MM.1S (cell line): ENCODE results near the gene CD276.

Experiments used
- DNase-seq: peaks from one replicate; pipeline ENCODE4 v3.0.0-alpha.2; 2015
- H2AFZ ChIP-seq: fragments of 300-600 bp; sonication (generic); 2 replicates; pipeline ENCODE4 v1.6.0; 2016; ENCODE audit warnings: antibody characterized with exemption, low read length
- H3F3A ChIP-seq: fragments of 300-600 bp; sonication (generic); 2 replicates; pipeline ENCODE4 v1.6.1; 2016; ENCODE audit warnings: mild to moderate bottlenecking, antibody characterized with exemption, low read length, moderate library complexity, mixed read lengths; ENCODE audit not compliant: insufficient read depth
- H3K27ac ChIP-seq: fragments of 300-600 bp; sonication (generic); 2 replicates; pipeline ENCODE4 v1.5.1; 2016; ENCODE audit warnings: mild to moderate bottlenecking, low read length
- H3K27me3 ChIP-seq: fragments of 300-600 bp; sonication (generic); replicated peaks from 2 replicates; pipeline ENCODE4 v1.6.0; 2016; ENCODE audit warnings: low read length; ENCODE audit not compliant: insufficient read depth
- H3K36me3 ChIP-seq: fragments of 300-600 bp; sonication (generic); replicated peaks from 2 replicates; pipeline ENCODE4 v1.6.1; 2016; ENCODE audit warnings: mild to moderate bottlenecking, low read length, mixed read lengths; ENCODE audit not compliant: insufficient read depth
- H3K4me1 ChIP-seq: fragments of 300-600 bp; sonication (generic); 2 replicates; pipeline ENCODE4 v1.6.1; 2016; ENCODE audit warnings: low read length, mixed read lengths
- H3K4me2 ChIP-seq: fragments of 300-600 bp; sonication (generic); 2 replicates; pipeline ENCODE4 v1.6.0; 2016; ENCODE audit warnings: low read depth, low read length
- H3K4me3 ChIP-seq: fragments of 300-600 bp; sonication (generic); 2 replicates; pipeline ENCODE4 v1.5.1; 2016; ENCODE audit warnings: low read length, mixed read lengths
- H3K79me2 ChIP-seq: fragments of 300-600 bp; sonication (generic); 2 replicates; pipeline ENCODE4 v1.6.1; 2016; ENCODE audit warnings: mixed run types, low read length, mixed read lengths
- H3K9ac ChIP-seq: fragments of 300-600 bp; sonication (generic); 2 replicates; pipeline ENCODE4 v1.6.1; 2016; ENCODE audit warnings: low read length, mixed read lengths
- H3K9me2 ChIP-seq: fragments of 300-600 bp; sonication (generic); replicated peaks from 2 replicates; pipeline ENCODE4 v1.6.1; 2016; ENCODE audit warnings: mild to moderate bottlenecking, low read length, mixed read lengths; ENCODE audit not compliant: insufficient read depth
- H3K9me3 ChIP-seq: fragments of 300-600 bp; sonication (generic); replicated peaks from 2 replicates; pipeline ENCODE4 v1.6.1; 2016; ENCODE audit warnings: mild to moderate bottlenecking, low read length, mixed read lengths; ENCODE audit not compliant: insufficient read depth
- H4K20me1 ChIP-seq: fragments of 300-600 bp; sonication (generic); 2 replicates; pipeline ENCODE4 v1.6.1; 2016; ENCODE audit warnings: mild to moderate bottlenecking, low read length, moderate library complexity, mixed read lengths; ENCODE audit not compliant: insufficient read depth
- CTCF ChIP-seq: fragments of 300-600 bp; sonication (generic); IDR thresholded peaks from 2 replicates; pipeline ENCODE4 v1.5.1; 2016; ENCODE audit warnings: antibody characterized with exemption, low read length, mixed read lengths
- EZH2 ChIP-seq: fragments of 300-600 bp; sonication (generic); optimal IDR thresholded peaks from 2 replicates; pipeline ENCODE3; 2017; ENCODE audit warnings: low read depth, mild to moderate bottlenecking, antibody characterized with exemption, low read length, mixed read lengths
- EZH2phosphoT487 ChIP-seq: fragments of 300-600 bp; sonication (generic); IDR thresholded peaks from 2 replicates; pipeline ENCODE4 v1.6.1; 2018; ENCODE audit warnings: antibody characterized with exemption, low read length

Gene CD276

DNA sequence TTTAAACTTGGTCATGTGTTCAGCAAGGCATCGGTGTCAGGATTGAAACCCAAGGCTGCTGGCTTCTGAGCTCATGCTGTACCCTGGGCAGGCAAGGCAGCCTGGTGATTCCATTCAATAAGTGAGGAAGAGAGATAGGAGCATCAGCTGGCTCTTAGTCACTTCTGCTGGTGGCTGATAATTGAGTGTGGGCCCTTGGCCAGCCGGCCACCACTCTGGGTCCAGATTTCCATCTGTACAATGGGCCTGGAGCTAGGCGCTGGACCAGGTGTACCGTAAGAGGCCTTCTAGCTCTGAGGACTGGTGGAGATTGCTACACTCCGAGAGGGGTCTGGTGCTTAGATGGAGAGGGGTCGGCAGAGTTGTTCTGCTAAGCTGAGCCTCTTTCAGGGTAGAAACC, 4.3 kb downstream of the CD276 start:
- H4K20me1 ChIP-seq, result no peaks in the 10 kb centered on the region
- peaks cover 7% of the 10 kb centered on the region for H3F3A ChIP-seq
- H3K4me1 ChIP-seq, result no peaks in the 10 kb centered on the region
- H3K79me2 ChIP-seq, result peaks cover 18% of the 10 kb centered on the region
- H3K4me3 ChIP-seq, result no peak overlapping the region
- H3K36me3 ChIP-seq, result no peaks in the 10 kb centered on the region
- H3K27ac ChIP-seq, result no peak overlapping the region
- no peaks in the 10 kb centered on the region for H3K9me2 ChIP-seq
- H3K27me3 ChIP-seq, result no peaks in the 10 kb centered on the region
- no peak overlapping the region for H2AFZ ChIP-seq
- H3K4me2 ChIP-seq, result no peak overlapping the region
- no peaks in the 10 kb centered on the region for H3K9me3 ChIP-seq
- DNase-seq, result no peak
- no peak overlapping the region for H3K9ac ChIP-seq
- TF ChIP-seq EZH2 (no peak), CTCF (no peak), EZH2phosphoT487 (no peak)

GRCh38 chr15:73691396-73691795, 7.2 kb downstream of the CD276 start:
- no peak overlapping the region for H2AFZ ChIP-seq
- H3K9me2 ChIP-seq, result no peaks in the 10 kb centered on the region
- no peak overlapping the region for H3K4me3 ChIP-seq
- H3K36me3 ChIP-seq, result no peaks in the 10 kb centered on the region
- H3K9ac ChIP-seq, result no peak overlapping the region
- no peak overlapping the region for H3K4me2 ChIP-seq
- H3K27ac ChIP-seq, result no peak overlapping the region
- TF ChIP-seq CTCF, result no peak
- TF ChIP-seq EZH2, result no peak
- TF ChIP-seq EZH2phosphoT487, result no peak
- H4K20me1 ChIP-seq, result no peaks in the 10 kb centered on the region
- no peak for DNase-seq
- H3F3A ChIP-seq, result no peaks in the 10 kb centered on the region
- H3K4me1 ChIP-seq, result peaks cover 6% of the 10 kb centered on the region
- H3K79me2 ChIP-seq, result peaks cover 8% of the 10 kb centered on the region
- no peaks in the 10 kb centered on the region for H3K27me3 ChIP-seq
- H3K9me3 ChIP-seq, result no peaks in the 10 kb centered on the region

- H3K27ac ChIP-seq, result no peak overlapping the region
- DNase-seq, result no peak
- H2AFZ ChIP-seq, result no peak overlapping the region
- no peaks in the 10 kb centered on the region for H3K27me3 ChIP-seq
- H3K36me3 ChIP-seq, result no peaks in the 10 kb centered on the region
- H3F3A ChIP-seq, result no peaks in the 10 kb centered on the region; the same call in 1 of the 2 replicates
- peaks cover 23% of the 10 kb centered on the region for H3K4me1 ChIP-seq
- no peak overlapping the region for H3K9ac ChIP-seq
- 0 out of 2 replicates have a peak, but pooled peaks cover 5% of the 10 kb centered on the region for H3K79me2 ChIP-seq
- no peaks in the 10 kb centered on the region for H3K9me2 ChIP-seq
- H4K20me1 ChIP-seq, result no peaks in the 10 kb centered on the region
- H3K4me3 ChIP-seq, result no peak overlapping the region
- H3K4me2 ChIP-seq, result no peak overlapping the region
- TF ChIP-seq CTCF, result no peak
- H3K9me3 ChIP-seq, result no peaks in the 10 kb centered on the region
These were observed 10.2 kb downstream of the CD276 start for GRCh38 chr15:73694419-73694818.
